NCI-H1417 (cell line): ENCODE data around the gene AQP9.

Experiments
- DNase-seq, 3 experiments: peaks; one replicate each; lab custom pipeline; 2025; lab: John Stamatoyannopoulos, UW

Gene AQP9

DNA sequence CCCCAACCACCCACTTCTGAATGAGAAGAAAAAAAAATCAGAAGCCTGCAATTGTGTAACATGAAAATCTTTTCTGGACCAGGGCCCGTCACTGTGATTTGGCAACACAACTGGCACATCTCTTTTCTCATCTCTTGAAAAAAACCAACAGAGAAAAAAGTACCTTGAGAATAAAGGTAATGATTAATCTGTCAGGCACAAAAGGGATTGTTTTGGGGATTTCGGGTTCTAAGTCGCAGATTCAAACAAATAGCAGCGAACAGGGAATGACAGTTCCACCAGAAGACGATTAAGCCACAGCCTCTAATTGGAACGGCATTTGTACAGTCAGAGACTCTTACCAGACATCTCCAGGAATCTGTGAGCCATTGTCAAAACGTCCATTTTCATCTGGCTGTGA, at the start of gene AQP9:
AQP9 (plus strand) TSS at position 276 of the 400 bp plus-strand sequence. CDS start 185 bp downstream, outside the sequence.
- DNase-seq: no peak

DNA sequence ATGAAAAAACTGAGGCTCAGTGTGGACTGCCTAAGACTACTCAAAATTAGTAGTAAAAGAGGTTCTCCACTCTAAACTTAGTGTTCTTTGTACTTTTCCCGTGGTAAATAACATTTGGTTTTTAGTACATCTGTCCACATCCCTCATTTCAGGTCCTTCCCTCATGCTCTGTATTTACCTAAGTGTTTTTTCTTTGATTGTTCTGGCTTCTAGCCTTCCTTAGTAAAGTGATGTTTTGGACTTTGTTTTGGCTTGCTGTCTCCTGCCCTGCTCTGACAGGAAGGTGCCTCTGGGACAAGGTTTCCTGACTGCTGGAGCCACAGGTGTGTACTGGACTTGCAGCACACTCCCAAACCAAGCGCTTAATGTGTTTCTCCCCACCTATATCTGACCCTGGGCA, 42.8 kb upstream of the AQP9 start:
- DNase-seq: peak in 1 of 3 experiments; percentile 19

DNA sequence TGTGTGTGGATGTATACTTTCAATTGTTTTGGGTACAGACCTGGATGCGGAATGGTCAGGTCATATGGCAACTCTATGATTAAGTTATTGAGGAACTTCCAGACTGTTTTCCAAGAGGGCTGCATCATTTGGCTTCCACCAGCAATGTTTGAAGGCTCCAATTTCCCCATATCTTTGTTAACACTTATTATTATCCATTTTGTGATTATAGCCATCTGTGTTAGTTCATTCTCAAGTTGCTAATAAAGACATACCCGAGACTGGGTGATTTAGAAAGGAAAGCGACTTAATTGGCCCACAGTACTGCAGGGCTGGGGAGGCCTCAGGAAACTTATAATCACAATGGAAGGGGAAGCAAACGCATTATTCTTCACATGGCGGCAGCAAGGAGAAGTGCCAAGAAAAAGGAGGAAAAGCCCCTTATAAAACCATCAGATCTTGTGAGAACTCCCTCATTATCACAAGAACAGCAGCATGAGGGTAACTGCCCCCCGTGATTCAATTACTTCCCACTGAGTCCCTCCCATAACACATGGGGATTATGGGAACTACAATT, 41.6 kb upstream of the AQP9 start:
- no peak for DNase-seq

DNA sequence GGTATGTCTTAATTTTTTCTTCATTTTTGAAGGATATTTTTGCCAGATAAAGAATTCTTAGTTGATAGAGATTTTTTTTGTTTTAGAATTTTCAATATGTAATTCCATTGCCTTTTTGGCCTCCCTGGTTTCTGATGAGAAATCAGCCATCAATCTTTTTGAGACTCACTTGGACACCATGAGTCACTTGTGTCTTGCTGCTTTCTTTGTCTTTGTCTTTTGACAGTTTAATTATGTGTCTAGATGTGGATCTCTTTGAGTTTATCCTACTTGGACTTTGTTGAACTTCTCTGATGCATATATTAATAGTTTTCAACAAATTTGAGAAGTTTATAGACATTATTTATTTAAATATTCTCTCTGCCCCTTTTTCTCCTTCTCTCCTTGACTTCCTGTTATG, 34.7 kb upstream of the AQP9 start:
- no peak for DNase-seq

DNA sequence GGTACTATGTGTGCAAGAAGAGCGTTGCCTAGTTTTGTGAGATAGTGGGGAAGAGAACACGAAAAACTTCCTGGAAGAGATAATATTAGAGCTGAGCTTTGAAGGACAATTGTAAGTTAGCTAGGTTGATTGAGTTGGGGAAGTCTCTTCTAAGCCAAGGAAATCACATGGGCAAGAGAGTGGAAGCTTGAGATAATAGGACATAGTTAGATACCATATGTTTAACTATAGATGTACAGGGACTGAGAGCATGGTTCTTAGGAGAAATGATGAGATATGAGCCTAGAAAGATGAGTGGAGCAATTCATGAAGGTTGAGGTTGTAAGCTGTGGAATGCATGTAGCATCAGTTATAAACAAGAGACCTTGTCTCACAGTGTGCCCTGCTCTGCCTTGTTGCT, 30.1 kb upstream of the AQP9 start:
- DNase-seq: no peak

DNA sequence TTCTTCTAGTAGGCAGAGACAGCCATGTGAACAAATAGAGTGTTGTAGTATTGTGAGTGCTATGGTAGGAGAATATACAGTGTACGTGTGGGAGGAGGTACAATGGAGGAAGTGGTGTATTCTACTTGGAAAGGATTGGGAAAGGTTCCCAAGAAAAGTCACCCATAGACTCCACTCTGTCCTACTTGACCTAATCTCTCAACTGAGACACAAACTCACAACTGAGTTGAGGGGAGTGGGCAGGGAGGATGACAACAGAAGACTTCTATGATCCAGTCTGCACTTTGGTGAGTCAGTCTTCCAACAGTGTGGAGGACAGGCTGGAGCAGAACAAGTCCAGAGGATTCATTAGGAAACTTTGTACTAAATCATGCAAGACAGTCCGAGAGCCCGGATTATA, 28.8 kb upstream of the AQP9 start:
- DNase-seq: no peak

DNA sequence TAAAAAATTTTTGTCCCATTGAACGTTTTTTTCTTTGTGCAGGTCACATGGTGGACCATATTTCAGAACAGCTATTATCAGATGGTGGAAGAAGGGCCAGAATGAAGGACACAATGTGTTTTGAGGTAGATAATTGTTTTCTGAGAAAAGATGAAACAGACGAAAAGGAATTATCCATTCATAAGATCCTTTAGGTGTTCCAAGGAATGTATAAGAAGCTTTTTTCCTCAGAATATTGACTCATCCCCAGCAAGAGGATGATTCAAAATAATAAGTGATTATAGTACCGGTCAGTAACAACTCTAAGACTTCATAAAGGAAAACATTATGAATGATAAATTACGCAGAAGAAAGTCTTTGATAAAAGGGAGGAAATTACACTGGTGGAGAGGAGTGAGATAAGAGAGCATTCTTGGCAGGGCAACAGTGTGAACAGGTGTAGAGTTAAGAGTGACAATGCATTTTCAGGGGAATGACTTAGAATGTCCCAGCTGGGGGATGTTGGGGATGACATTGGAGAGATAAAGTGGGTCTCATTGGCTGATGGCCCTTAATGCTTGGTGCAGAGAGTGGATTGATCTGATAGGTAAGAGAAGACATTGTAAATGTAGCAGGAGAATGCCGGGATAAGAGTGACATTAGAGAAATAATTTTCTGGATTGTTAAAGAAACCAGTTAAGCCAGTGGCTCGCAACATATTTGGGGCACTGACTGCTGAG, 27.0 kb upstream of the AQP9 start:
- DNase-seq: no peak

- no peak for DNase-seq
These were observed 26.5 kb upstream of the AQP9 start for GRCh38 chr15:58111718-58112104.

DNA sequence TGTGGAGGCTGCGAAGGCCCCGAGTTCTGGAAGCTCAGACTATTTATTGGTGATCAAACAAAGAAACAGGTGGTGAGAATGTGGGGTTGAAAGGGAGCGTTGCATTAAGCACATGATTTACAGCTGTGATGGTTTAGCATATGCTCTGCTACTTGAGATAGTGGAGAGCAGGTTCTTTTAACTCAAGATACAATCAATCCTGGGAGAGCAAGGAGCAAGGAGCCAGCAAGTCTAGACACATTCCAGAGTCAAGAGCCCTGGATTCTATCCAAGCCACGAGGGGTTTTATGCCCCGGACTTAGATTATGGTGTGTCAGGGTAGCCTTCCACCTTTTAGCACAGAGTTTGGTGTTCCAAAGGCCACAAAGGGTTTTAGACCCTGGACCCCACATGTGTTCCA, 24.8 kb upstream of the AQP9 start:
- peak in 2 of 3 experiments; percentile 18 to 32 for DNase-seq

DNA sequence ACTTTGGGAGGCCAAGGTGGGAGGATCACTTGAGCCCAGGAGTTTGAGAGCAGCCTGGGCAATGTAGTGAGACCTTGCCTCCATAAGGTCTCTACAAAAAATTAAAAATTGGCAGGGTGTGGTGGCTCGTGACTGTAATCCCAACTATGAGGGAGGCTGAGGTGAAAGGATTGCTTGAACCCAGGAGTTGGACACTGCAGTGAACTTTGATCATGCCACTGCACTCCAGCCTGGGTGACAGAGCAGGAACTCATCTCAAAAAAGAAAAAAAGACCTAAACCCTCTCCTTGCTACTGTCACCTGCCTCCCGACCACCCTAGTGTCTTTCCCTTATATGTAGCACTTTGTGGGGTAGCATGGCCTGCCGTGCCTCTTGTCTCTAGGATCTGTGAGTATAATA, 23.8 kb upstream of the AQP9 start:
- DNase-seq: no peak

DNA sequence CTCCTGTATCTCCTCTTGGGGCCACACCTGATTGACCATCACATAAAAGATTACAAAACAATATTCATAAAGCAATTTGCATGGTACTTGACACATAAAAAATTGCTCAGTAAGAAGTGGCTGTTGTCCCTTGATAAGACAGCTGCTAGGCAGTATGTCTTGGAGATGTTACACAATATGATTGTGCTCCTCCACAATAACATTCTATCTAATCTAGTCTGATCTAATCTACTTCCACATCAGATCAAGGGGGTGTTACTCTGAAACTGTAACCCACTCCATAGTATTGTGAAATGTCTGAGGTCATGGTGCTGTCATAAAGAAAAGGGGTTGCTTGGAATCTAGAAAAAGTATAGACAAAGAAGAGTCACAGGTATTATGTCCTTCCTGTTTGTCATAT, 23.4 kb upstream of the AQP9 start:
- DNase-seq: no peak

GRCh38 chr15:58115692-58116091, 22.5 kb upstream of the AQP9 start:
- DNase-seq: peak in 2 of 3 experiments; percentile 0 to 69

DNA sequence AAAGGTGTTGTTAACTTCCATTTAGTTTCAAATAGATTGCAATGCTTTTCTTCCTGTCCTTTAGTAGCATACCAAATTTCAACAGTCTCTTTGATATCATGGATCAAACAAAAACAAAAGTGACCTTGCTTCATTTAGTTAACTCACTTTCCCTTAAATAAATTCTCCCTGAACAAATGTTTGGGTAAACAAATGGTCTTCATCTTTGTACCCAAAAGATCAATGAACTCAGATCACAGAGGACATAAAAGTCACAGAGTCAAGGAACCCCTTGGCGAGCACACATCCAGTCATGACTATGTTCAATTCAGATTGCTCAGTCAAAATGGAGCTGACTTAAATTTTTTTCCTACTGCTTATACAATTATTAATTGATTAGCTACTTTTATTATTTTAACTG, 20.6 kb upstream of the AQP9 start:
- DNase-seq: no peak

- no peak for DNase-seq
These were observed 19.9 kb upstream of the AQP9 start for GRCh38 chr15:58118272-58118671.

DNA sequence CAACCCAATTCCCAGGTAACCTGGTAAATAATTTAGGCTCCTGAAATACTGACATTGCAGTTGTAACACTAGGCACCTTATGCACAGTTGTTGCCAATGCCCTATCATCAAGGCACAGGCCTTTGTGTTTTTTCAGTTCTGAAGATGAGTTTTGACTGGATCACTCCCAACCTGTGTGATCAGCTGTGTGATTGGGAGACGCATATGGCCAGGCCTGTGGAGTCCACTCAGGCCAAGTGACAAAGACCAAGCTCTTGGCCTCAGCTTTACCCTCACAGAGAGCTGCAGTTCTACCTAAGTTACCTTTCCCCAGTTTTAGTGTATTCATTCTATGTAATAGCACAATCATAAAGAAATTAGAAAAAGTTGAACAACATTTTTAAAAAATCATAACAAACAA, 19.2 kb upstream of the AQP9 start:
- no peak for DNase-seq

DNA sequence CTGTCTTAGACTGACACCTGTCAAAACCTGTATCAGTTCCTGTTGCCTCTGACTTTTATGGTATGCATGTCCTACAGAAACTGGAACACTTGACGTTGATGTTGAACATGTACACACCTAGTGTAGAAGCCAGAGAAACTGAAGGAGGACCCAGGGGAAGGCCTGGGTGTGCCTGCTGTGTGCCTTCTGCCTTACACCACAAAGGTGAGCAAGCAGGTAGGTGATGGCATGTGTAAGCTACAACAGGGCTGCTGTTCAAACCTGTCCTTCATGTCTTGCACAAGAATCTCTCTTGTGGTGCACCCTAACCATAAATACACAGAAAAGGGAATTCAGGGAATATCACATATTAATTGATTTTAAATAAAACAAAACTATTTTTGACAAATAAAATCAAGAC, 13.6 kb upstream of the AQP9 start:
- DNase-seq: no peak

GRCh38 chr15:58125333-58125732, 12.8 kb upstream of the AQP9 start:
- DNase-seq: peak in 1 of 3 experiments; percentile 0

GRCh38 chr15:58134886-58135285, 3.3 kb upstream of the AQP9 start:
- no peak for DNase-seq

- no peak for DNase-seq
These were observed 2.5 kb upstream of the AQP9 start for GRCh38 chr15:58135511-58136174.

GRCh38 chr15:58136731-58137130, 1.4 kb upstream of the AQP9 start:
- DNase-seq: no peak

DNA sequence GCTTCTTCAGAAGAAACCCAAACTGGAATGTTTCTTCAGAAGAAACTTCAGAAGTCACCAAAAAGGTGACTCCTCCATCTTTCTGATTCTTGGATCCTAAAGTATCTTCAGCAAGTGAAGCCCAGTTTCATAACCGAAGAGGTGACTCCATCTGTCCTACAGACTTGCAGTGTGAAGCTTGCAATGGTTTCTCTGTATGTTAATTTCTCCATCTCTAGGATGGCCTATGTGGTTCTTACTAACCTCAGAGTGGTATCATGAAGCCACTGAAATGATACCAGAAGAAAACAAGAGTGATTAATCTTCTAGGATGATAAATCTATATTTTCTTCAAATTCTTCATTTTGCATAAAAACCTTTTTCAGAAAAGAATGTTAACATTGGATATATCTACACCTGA, 495 bp upstream of the AQP9 start:
- DNase-seq: no peak

GRCh38 chr15:58139276-58139988, 1.3 kb downstream of the AQP9 start:
- no peak for DNase-seq

GRCh38 chr15:58139989-58140522, 1.9 kb downstream of the AQP9 start:
- no peak for DNase-seq
